Measurements from ENCODE around the gene RMDN2. TPM values are rescaled to one million over a fixed set of nuclear protein-coding genes. Genes with fewer than 3 reads are reported as not detected.

The RMDN2 gene
- total RNA-seq, 1 experiment from 2014 or later, result 4.3 TPM

DNA sequence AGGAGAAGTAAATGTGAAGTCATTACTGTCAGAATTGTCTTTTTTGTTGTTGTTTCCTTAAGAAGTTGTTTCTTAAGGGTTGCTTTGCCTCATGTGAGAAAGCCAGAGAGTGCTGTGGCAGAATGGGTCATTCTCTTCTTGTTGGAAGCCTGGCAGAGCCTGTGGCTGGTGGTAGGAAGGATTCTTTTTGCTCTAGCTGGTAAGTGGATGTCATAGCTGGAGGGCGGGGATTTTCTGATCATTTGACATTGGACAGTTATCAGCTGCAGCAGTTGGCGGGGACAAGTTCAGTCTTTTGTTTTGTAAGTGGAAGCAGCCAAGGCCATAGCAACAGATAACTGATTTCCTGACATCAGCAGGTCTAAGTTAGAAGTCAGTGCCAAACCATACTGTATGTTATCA is 5.5 kb upstream of the RMDN2 start:
- TF ChIP-seq CTCF (IDR thresholded peaks at IDR 0.05; ENCODE audit: insufficient read depth in 1 of 2, low read depth in 1 of 2, low read length in 1 of 2, severe bottlenecking in 1 of 2, unreplicated experiment in 1 of 2), result no peak
- Histone ChIP-seq H3K4me3 (ENCODE audit: low read depth, low read length) (no peak overlapping the region), H3K36me3 (ENCODE audit: control insufficient read depth, insufficient read depth, low read length) (no peaks in the 10 kb centered on the region), H3K27me3 (replicated peaks; ENCODE audit: control insufficient read depth, insufficient read depth, low read length) (no peaks in the 10 kb centered on the region), H3K9me3 (no peaks in the 10 kb centered on the region), H3K4me1 (peaks cover 44% of the 10 kb centered on the region)
- POLR2A ChIA-PET, result no interaction called here
- peaks cover 3% of the 10 kb centered on the region for H3K36me3 Mint-ChIP-seq (ENCODE audit: insufficient read depth, unreplicated experiment)
- intact Hi-C loops (cut with micrococcal nuclease; ENCODE audit: unreplicated experiment), result loop anchor here (2.0 to 10.0 kb wide), 2 partner anchors 17 to 195 kb away; no protein-coding TSS in a partner anchor
- no peak for DNase-seq
- H3K27me3 Mint-ChIP-seq (ENCODE audit: insufficient read depth, unreplicated experiment), result no peaks in the 10 kb centered on the region
- no peak overlapping the region for H3K27ac Mint-ChIP-seq (ENCODE audit: unreplicated experiment)
- BruUV-seq (replicated peaks), result no TSS peak
- CTCF ChIA-PET, result no interaction called here
- H3K4me3 Mint-ChIP-seq (ENCODE audit: unreplicated experiment), result no peak overlapping the region
- peaks cover 7% of the 10 kb centered on the region for H3K4me1 Mint-ChIP-seq (ENCODE audit: low read depth, unreplicated experiment)
- H3K9me3 Mint-ChIP-seq (ENCODE audit: unreplicated experiment), result no peaks in the 10 kb centered on the region

DNA sequence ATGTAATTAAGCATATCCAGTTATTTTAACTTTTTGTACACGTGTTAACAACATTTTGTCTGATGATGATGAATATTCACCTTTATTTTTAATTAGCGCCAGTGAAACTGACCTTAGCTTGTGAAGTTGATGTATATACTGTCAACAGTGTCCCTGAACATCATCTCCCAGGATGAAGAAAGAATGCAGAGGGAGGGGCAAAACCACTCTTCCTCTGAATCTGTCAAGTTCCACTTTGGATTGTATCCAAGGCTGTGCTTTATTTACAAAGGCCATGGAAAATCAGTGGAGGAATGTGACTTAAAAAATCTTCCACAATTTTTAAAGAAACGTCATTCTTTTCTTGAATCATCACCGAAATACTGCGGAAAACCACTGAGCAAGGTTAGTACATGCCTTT is 4.5 kb upstream of the RMDN2 start:
- POLR2A ChIA-PET, result no interaction called here

GRCh38 chr2:37921781-37922180 is 3.3 kb upstream of the RMDN2 start:
- peaks cover 7% of the 10 kb centered on the region for H3K4me1 Mint-ChIP-seq (ENCODE audit: low read depth, unreplicated experiment)
- H3K27me3 Mint-ChIP-seq (ENCODE audit: insufficient read depth, unreplicated experiment), result no peaks in the 10 kb centered on the region
- Histone ChIP-seq H3K36me3 (ENCODE audit: control insufficient read depth, insufficient read depth, low read length) (no peaks in the 10 kb centered on the region), H3K27me3 (replicated peaks; ENCODE audit: control insufficient read depth, insufficient read depth, low read length) (no peaks in the 10 kb centered on the region), H3K4me3 (ENCODE audit: low read depth, low read length) (no peak overlapping the region), H3K4me1 (peaks cover 44% of the 10 kb centered on the region), H3K9me3 (no peaks in the 10 kb centered on the region)
- H3K36me3 Mint-ChIP-seq (ENCODE audit: insufficient read depth, unreplicated experiment), result peaks cover 13% of the 10 kb centered on the region
- no peak for TF ChIP-seq CTCF (IDR thresholded peaks at IDR 0.05; ENCODE audit: insufficient read depth in 1 of 2, low read depth in 1 of 2, low read length in 1 of 2, severe bottlenecking in 1 of 2, unreplicated experiment in 1 of 2)
- no peak for DNase-seq
- CTCF ChIA-PET, result interaction anchor here (0.9 kb wide), 1 partner anchor 44 kb away, joined by 4 read pairs; no protein-coding TSS in a partner anchor
- POLR2A ChIA-PET, result no interaction called here
- intact Hi-C loops (cut with micrococcal nuclease; ENCODE audit: unreplicated experiment), result loop anchor here (10.0 kb wide), 1 partner anchor 193 kb away; no protein-coding TSS in a partner anchor
- no peak overlapping the region for H3K4me3 Mint-ChIP-seq (ENCODE audit: unreplicated experiment)
- no TSS peak for BruUV-seq (replicated peaks)
- no peaks in the 10 kb centered on the region for H3K9me3 Mint-ChIP-seq (ENCODE audit: unreplicated experiment)
- no peak overlapping the region for H3K27ac Mint-ChIP-seq (ENCODE audit: unreplicated experiment)

More for the DNA sequence above, 4.5 kb upstream of the RMDN2 start:
- no peak for TF ChIP-seq CTCF (IDR thresholded peaks at IDR 0.05; ENCODE audit: insufficient read depth in 1 of 2, low read depth in 1 of 2, low read length in 1 of 2, severe bottlenecking in 1 of 2, unreplicated experiment in 1 of 2)
- H3K4me1 Mint-ChIP-seq (ENCODE audit: low read depth, unreplicated experiment), result peaks cover 7% of the 10 kb centered on the region
- H3K36me3 Mint-ChIP-seq (ENCODE audit: insufficient read depth, unreplicated experiment), result peaks cover 13% of the 10 kb centered on the region
- no peaks in the 10 kb centered on the region for H3K9me3 Mint-ChIP-seq (ENCODE audit: unreplicated experiment)
- no peak overlapping the region for H3K27ac Mint-ChIP-seq (ENCODE audit: unreplicated experiment)
- H3K4me3 Mint-ChIP-seq (ENCODE audit: unreplicated experiment), result no peak overlapping the region
- CTCF ChIA-PET, result no interaction called here
- H3K27me3 ChIP-seq (replicated peaks; ENCODE audit: control insufficient read depth, insufficient read depth, low read length), result no peaks in the 10 kb centered on the region
- intact Hi-C loops (cut with micrococcal nuclease; ENCODE audit: unreplicated experiment), result loop anchor here (10.0 kb wide), 1 partner anchor 194 kb away; no protein-coding TSS in a partner anchor
- DNase-seq, result no peak
- no peak overlapping the region for H3K4me3 ChIP-seq (ENCODE audit: low read depth, low read length)
- no TSS peak for BruUV-seq (replicated peaks)
- no peaks in the 10 kb centered on the region for H3K27me3 Mint-ChIP-seq (ENCODE audit: insufficient read depth, unreplicated experiment)
- H3K9me3 ChIP-seq, result no peaks in the 10 kb centered on the region
- no peaks in the 10 kb centered on the region for H3K36me3 ChIP-seq (ENCODE audit: control insufficient read depth, insufficient read depth, low read length)
- H3K4me1 ChIP-seq, result peaks cover 44% of the 10 kb centered on the region

Measured in Caco-2 (cell line).